GM19452 (cell line): Measurements from ENCODE around the gene ROPN1L.
A peak's percentile ranks its signal among the peaks of the same experiment; 100 is the strongest.
"Not testable (repeated sequence)": the region's sequence is repeated elsewhere in the genome, so short reads cannot be mapped to it uniquely, and the experiment has no call there.

Experiments used
- ATAC-seq: cut with Tn5 transposase; IDR thresholded peaks from one replicate; pipeline ENCODE4 v1.9.1; 2021; ENCODE audit not compliant: unreplicated experiment

The ROPN1L gene

DNA sequence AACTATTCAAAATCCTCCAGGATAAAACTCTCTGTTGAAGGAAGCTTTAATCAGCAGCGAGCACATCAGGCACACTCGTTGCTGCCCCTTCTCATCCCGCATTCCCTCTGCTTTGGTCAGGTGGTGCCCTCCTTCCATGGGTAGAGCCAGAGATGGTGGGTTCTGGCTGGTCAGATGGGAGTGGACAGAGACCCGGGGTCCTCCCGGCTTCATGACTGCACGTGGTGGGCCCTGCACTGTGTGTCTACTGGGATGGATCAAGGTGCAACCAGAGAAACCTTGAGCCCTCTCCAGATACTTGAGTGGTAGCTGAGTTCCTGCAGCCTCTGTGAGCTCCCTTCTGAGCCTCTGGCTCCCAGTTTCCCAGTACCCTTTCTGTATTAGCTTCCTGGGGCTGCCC lies 36.3 kb downstream of the ROPN1L start:
- ATAC-seq: no peak

DNA sequence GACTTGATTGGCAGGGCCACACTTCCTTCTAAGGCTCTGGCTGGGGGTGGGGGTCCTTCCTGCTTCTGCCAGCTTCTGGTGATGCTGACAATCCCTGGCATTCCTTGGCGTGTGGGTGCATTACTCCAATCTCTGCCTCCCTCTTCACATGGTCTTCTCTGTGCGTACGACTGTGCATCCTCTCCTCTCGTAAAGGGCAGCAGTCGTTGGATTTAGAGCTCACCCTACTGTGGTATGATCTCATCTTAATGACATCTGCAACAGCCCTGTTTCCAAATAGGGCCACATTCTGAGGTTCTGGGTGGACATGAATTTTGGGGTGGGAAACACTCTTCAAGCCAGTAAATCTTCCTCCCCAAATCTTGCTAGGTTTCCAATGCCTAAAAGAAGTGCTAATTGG lies 36.8 kb downstream of the ROPN1L start:
- no peak for ATAC-seq

- ATAC-seq: no peak
Observed at GRCh38 chr5:10479154-10479721, 37.6 kb downstream of the ROPN1L start.

GRCh38 chr5:10480237-10480985 lies 38.7 kb downstream of the ROPN1L start:
- ATAC-seq: no peak

DNA sequence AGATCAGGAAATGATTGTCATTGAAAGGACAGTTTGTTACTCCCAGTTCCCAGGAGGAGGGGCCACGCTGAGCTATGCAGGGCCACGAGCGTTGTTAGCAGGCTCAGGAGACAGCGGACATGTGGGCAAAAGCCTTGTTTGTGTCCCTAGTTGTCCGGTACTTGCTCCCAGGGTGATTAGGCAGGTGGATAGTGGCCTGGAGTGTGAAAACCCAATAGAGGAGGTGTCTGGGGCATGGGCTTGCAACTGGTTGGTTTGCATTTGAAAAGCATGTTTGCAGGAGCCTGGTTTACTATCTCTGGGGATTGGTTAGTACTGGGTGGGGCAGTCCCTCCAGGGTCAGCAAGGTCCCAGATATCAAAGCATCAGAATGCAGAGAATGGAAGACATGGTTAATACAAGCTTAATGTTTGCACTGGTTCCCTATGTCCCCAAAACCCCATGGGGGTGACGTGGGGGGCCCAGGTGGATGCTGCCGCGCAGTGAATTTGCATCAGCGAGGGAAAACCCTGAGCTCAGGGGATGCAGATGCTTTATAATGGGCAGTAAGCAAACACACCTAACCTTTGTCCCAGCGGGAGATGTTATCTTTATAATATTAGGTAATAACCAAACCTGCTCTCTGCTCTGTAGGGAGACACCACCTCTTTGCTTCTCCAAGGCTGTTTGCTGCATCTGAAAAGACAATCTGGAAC lies 39.7 kb downstream of the ROPN1L start:
- ATAC-seq: no peak

GRCh38 chr5:10482791-10483530 lies 41.3 kb downstream of the ROPN1L start:
- no peak for ATAC-seq

- no peak for ATAC-seq
Observed at GRCh38 chr5:10484774-10485141, 43.1 kb downstream of the ROPN1L start.

- no peak for ATAC-seq
Observed at GRCh38 chr5:10485142-10485795, 43.6 kb downstream of the ROPN1L start.

- ATAC-seq: no peak
Observed at GRCh38 chr5:10485897-10486296, 44.2 kb downstream of the ROPN1L start.

- no peak for ATAC-seq
Observed at GRCh38 chr5:10486511-10487344, 45.0 kb downstream of the ROPN1L start.

DNA sequence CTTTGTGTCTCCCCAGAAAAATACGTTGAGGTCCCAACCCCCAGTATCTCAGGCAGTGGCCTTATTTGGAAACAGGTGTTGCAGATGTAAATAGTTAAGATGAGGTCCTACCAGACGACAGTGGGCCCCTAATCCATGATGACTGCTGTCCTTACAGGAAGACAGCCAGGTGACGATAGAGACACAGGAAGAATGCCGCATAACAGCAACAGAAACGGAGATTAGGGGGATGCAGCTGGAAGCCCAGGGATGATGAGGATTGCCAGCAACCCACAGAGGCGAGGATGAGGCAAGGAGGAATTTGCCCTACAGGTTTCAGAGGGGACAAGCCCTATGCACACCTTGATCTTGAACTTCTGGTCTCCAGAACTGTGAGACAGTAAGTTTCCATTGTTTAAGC lies 46.5 kb downstream of the ROPN1L start:
- no peak for ATAC-seq

DNA sequence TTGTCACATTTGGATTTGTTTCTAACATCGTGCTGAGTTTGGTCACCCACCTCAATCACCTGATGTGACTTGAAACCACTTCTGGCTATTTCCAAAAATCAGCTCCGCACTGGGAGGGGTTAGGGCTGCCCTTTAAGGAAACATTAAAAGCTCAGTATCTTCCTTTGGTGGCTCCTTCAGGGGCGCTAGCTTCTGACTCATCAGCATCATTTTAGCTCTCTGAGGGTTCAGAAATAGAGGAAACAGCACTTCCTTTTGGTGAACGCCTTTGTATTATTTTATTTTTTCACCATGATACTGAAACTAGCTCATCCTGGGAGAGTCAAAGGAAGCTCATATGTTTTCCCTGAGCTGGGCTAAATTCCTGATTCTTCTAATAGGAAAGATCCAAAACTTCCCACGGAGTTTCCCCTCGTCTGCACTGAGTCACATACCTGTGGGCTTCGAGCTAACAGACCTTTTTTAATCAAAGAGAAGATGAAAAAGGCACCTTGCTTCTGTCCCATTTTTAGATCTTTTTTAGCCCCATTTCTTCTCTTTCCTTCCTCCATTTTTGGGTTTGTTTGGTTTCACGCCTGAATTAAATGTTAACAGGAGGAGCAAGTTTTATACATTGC lies 48.2 kb downstream of the ROPN1L start:
- ATAC-seq: peak; percentile 88

DNA sequence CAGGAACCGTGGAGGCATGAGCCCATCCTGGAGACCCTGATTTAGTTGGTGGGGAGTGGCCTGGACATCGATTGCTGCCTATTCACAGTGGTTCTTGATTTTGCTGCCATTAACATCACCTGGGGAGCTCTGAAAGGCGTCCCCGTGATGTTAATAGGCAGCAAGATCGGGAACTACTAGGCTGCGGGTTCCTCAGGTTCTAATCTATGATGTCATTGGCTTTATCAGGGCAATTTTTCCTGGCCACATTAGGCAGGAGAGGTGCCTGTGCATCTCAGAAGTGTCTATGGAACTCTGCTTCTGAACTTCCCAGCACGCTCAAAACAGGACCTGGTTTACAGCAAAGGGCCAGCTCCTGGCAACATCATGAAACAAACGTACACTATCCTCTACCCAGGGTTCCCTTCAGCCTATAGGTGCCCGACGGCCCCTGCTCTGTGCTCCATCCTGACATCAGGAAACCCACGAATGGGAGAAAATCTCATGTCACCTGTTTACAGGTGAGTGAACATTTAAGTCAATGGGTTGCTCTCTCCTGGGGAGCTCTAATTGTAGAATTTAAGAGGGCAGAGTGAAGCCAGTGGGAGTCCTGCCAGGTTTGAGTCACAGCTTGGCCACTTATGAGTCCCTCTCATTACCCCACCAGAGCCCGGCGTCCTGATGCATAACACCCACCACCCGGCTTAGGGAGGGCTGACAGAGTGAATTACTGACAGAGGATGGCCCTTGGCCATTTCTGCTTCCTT lies 49.4 kb downstream of the ROPN1L start:
- no peak for ATAC-seq

DNA sequence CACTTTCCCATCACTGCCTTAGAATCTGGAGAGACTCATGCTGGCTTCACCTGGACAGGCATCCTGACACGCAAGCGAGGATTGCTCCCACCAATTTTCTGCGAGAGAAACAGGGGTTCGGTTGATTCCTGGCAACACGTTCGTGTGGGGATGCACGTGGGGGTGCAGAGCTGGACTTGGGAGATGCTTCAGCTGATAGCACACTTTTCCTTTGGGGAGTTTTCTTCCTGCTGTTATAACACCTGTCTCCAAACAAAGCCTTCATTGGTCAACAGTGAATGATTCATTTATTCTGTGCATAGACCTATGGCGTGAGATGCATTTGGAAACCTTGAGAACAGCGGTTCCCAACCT lies 50.0 kb downstream of the ROPN1L start:
- ATAC-seq: no peak

- ATAC-seq: no peak
Observed at GRCh38 chr5:10493884-10494283, 52.2 kb downstream of the ROPN1L start.

- not testable (repeated sequence) for ATAC-seq
Observed at GRCh38 chr5:10494497-10494896, 52.8 kb downstream of the ROPN1L start.

- ATAC-seq: no peak
Observed at GRCh38 chr5:10497554-10497953, 55.9 kb downstream of the ROPN1L start.

- ATAC-seq: no peak
Observed at GRCh38 chr5:10498350-10498749, 56.7 kb downstream of the ROPN1L start.

GRCh38 chr5:10499066-10499465 lies 57.4 kb downstream of the ROPN1L start:
- ATAC-seq: no peak
